Fibroblast of lung (primary cell): ENCODE data around the gene SPECC1L. TPM values are rescaled to one million over a fixed set of nuclear protein-coding genes. Genes with fewer than 3 reads are reported as not detected.
A peak's percentile ranks its signal among the peaks of the same experiment; 100 is the strongest.

ENCODE experiments used
- DNase-seq, 2 donors: peaks; one replicate each; pipeline versions ENCODE4 v3.0.0 to v3.0.0-alpha.2; 2010; ENCODE audit warnings: low read depth in 2 of 2
- H2AFZ ChIP-seq: 2 replicates; pipeline ENCODE4 v1.5.1; 2012; ENCODE audit warnings: low read length, control low read depth, inconsistent platforms
- H3K27ac ChIP-seq: 2 replicates; pipeline ENCODE4 v1.5.1; 2011; ENCODE audit warnings: low read length, control low read depth; ENCODE audit not compliant: insufficient read depth
- H3K27me3 ChIP-seq: 2 replicates; pipeline ENCODE4 v1.5.1; 2011; ENCODE audit warnings: mild to moderate bottlenecking, low read length; ENCODE audit not compliant: control insufficient read depth, insufficient read depth
- H3K36me3 ChIP-seq: 2 replicates; pipeline ENCODE4 v1.5.1; 2011; ENCODE audit warnings: low read length; ENCODE audit not compliant: control insufficient read depth, insufficient read depth
- H3K4me1 ChIP-seq: 2 replicates; pipeline ENCODE4 v1.5.1; 2011; ENCODE audit warnings: low read length; ENCODE audit not compliant: control insufficient read depth, insufficient read depth; ENCODE audit errors: extremely low read depth
- H3K4me2 ChIP-seq: 2 replicates; pipeline ENCODE4 v1.5.1; 2011; ENCODE audit warnings: low read length, control low read depth; ENCODE audit not compliant: insufficient read depth; ENCODE audit errors: extremely low read depth
- H3K4me3 ChIP-seq, 4 experiments: fragments of 200-600 bp in 1 of 4; sonication (generic) in 1 of 4; replicated peaks in 1 of 4; 2 replicates each; pipeline ENCODE4 v1.5.1; 2011 to 2016; ENCODE audit warnings: low read length in 4 of 4, low read depth in 3 of 4, mild to moderate bottlenecking in 3 of 4, control low read depth in 2 of 4, inconsistent platforms in 1 of 4, mixed read lengths in 1 of 4; ENCODE audit not compliant: insufficient read depth in 1 of 4; ENCODE audit errors: control extremely low read depth in 1 of 4
- H3K79me2 ChIP-seq: 2 replicates; pipeline ENCODE4 v1.5.1; 2012; ENCODE audit warnings: mild to moderate bottlenecking, low read length, inconsistent platforms; ENCODE audit not compliant: control insufficient read depth, insufficient read depth
- H3K9ac ChIP-seq: 2 replicates; pipeline ENCODE4 v1.5.1; 2011; ENCODE audit warnings: mild to moderate bottlenecking, low read length, control low read depth; ENCODE audit not compliant: insufficient read depth
- H3K9me3 ChIP-seq: 2 replicates; pipeline ENCODE4 v1.5.1; 2012; ENCODE audit warnings: low read depth, low read length; ENCODE audit not compliant: control insufficient read depth, insufficient read depth
- H4K20me1 ChIP-seq: 2 replicates; pipeline ENCODE4 v1.5.1; 2011; ENCODE audit warnings: low read length; ENCODE audit not compliant: control insufficient read depth, insufficient read depth; ENCODE audit errors: extremely low read depth
- CTCF ChIP-seq, 2 donors: IDR thresholded peaks in 1 of 2; conservative IDR thresholded peaks in 1 of 2; 1 replicate in 1 of 2; 2 replicates in 1 of 2; pipeline ENCODE4 v1.5.1; 2011 to 2012; ENCODE audit warnings: low read length in 2 of 2, control low read depth in 1 of 2, inconsistent platforms in 1 of 2, low read depth in 1 of 2, mild to moderate bottlenecking in 1 of 2
- EZH2 ChIP-seq: IDR thresholded peaks from 2 replicates; pipeline ENCODE4 v1.5.1; 2012; ENCODE audit warnings: low read length, control low read depth, mild to moderate bottlenecking; ENCODE audit errors: missing control alignments
- polyA plus RNA-seq, 2 donors: library from polyadenylated mRNA; depleted of rRNA in 1 of 2; stranded (reverse) in 1 of 2; unstranded in 1 of 2; fragments of >200 nt; gene quantifications; 2 replicates each; pipeline ENCODE4 v1.2.1, GENCODE V29; 2011 to 2012; ENCODE audit warnings: missing spikeins in 1 of 2
- total RNA-seq: library from RNA; depleted of rRNA; stranded (reverse); fragments of >200 nt; gene quantifications from 2 replicates; pipeline ENCODE4 v1.2.1, GENCODE V29; 2014

The SPECC1L gene
- total and polyA plus RNA-seq, 2 donors (not counting 1 experiment from before 2014, with no cell fraction given), result 40.3 to 46.2 TPM

- peak; percentile 37 to 71 for DNase-seq
- H3K9me3 ChIP-seq, result no peaks in the 10 kb centered on the region
- no peaks in the 10 kb centered on the region for H3K79me2 ChIP-seq
- no peak overlapping the region for H3K27ac ChIP-seq
- H4K20me1 ChIP-seq, result no peaks in the 10 kb centered on the region
- no peak overlapping the region for H3K9ac ChIP-seq
- H3K4me3 ChIP-seq, result no peak overlapping the region
- no peaks in the 10 kb centered on the region for H3K36me3 ChIP-seq
- H3K27me3 ChIP-seq, result no peaks in the 10 kb centered on the region
- no peak for TF ChIP-seq CTCF (conservative IDR thresholded peaks at IDR 0.05 in 1 of 2, IDR thresholded peaks at IDR 0.05 in 1 of 2; ENCODE audit: low read depth in 1 of 2, low read length in 2 of 2)
- TF ChIP-seq EZH2, result no peak
- H2AFZ ChIP-seq, result no peak overlapping the region
- no peak overlapping the region for H3K4me2 ChIP-seq
- H3K4me1 ChIP-seq, result peaks cover 15% of the 10 kb centered on the region
Observed at GRCh38 chr22:24432059-24432853, 161.6 kb downstream of the SPECC1L start.

- no peak overlapping the region for H3K9ac ChIP-seq
- H3K4me1 ChIP-seq, result peaks cover 15% of the 10 kb centered on the region
- no peaks in the 10 kb centered on the region for H3K27me3 ChIP-seq
- H4K20me1 ChIP-seq, result no peaks in the 10 kb centered on the region
- no peaks in the 10 kb centered on the region for H3K9me3 ChIP-seq
- no peak for DNase-seq
- no peak overlapping the region for H3K4me2 ChIP-seq
- no peak overlapping the region for H2AFZ ChIP-seq
- no peak for TF ChIP-seq EZH2
- no peak for TF ChIP-seq CTCF (conservative IDR thresholded peaks at IDR 0.05 in 1 of 2, IDR thresholded peaks at IDR 0.05 in 1 of 2; ENCODE audit: low read depth in 1 of 2, low read length in 2 of 2)
- no peaks in the 10 kb centered on the region for H3K36me3 ChIP-seq
- H3K4me3 ChIP-seq, result no peak overlapping the region
- no peaks in the 10 kb centered on the region for H3K79me2 ChIP-seq
- H3K27ac ChIP-seq, result no peak overlapping the region
Observed at GRCh38 chr22:24433001-24433827, 162.6 kb downstream of the SPECC1L start.

DNA sequence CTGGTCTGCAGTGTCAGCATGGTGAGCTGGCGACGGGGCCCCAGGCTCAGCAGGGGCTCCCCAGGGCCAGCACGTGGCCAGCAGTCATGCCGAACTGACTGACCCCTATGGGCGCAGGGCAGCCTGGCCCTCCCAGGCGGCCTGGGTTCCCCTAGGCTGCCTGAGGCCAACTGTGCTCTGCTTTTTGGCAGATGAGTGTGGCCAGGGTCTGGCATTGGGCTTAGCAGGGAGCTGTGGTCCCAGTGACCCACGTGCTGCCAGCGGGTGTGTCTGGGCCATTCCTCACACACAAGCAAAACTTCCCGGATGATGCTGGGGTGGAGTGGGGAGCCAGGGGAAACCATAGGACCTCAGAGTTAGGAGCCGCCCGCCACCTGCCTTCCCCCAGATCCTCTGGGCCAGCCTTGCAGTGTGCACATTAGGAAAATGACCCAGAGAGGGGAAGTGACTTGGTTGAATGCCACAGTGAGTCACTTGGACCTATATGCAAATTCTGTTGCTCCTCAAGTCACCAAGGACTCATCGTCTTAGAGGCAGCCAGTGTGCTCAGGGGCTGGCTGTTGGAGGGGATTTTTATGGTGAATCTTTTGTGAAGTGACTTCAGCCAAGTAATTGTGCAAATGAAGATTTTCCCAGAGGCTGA, 163.3 kb downstream of the SPECC1L start:
- Histone ChIP-seq H2AFZ (no peak overlapping the region), H3K36me3 (no peaks in the 10 kb centered on the region), H3K9me3 (no peaks in the 10 kb centered on the region), H3K79me2 (no peaks in the 10 kb centered on the region), H3K27me3 (no peaks in the 10 kb centered on the region), H3K4me2 (no peak overlapping the region), H3K4me1 (peaks cover 15% of the 10 kb centered on the region), H3K9ac (no peak overlapping the region), H4K20me1 (no peaks in the 10 kb centered on the region), H3K27ac (no peak overlapping the region), H3K4me3 (no peak overlapping the region)
- TF ChIP-seq CTCF (conservative IDR thresholded peaks at IDR 0.05 in 1 of 2, IDR thresholded peaks at IDR 0.05 in 1 of 2; ENCODE audit: low read depth in 1 of 2, low read length in 2 of 2) (no peak), EZH2 (no peak)
- peak in 1 of 2 donors; percentile 65 for DNase-seq
